ENCODE results near the gene CCNG2.

GRCh38 chr4:77126809-77127208 lies 30.2 kb upstream of the CCNG2 start:
- no peak for TF ChIP-seq GATA2 (IDR thresholded peaks at IDR 0.05; ENCODE audit: low read depth, low read length)
- TF ChIP-seq GATA3 (IDR thresholded peaks at IDR 0.05; ENCODE audit: low read depth, low read length) = no peak

Measured in SH-SY5Y (cell line).